ENCODE data around the gene PPT1. TPM values are rescaled to one million over a fixed set of nuclear protein-coding genes. Genes with fewer than 3 reads are reported as not detected.

PPT1 gene
- total and polyA plus RNA-seq, 2 of the 8 experiments (the other 6 are each of a cell fraction or from before 2014, with no cell fraction given), result 77.1 to 150 TPM

DNA sequence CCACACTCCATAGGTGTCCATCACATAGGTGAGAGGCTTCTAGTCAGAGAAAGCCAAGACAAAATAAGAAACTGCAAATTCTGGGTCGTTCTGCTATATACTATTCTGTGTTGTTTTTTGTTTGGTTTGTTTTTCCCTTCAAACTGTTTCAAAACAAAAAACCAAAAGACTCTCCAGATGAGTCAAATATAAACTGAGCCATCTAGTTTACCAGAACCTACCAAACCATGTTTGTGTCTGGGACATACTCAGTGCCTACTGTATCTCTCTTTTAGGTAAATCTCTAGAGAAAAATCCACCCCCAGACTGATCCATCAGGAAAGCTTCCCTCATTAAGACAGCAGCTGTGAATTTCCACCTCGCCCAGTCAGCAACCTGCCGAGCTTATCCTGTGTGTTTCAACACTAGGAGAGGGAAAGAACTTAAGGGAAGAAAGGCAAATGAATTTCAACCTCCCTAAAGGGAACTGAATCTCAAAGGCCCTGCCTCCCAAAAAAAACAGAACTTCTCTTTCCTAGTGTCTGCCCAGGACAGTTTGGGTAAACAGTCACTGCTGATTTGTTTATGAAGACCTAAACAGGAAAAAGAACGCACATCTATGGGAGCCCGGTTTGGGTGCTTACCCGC is 17.2 kb downstream of the PPT1 start:
- no peak overlapping the region for H3K4me2 ChIP-seq (ENCODE audit: insufficient read depth in 1 of 2, low read depth in 2 of 2, low read length in 2 of 2)
- no peaks in the 10 kb centered on the region for H3K27me3 ChIP-seq (replicated peaks in 1 of 4; ENCODE audit: control insufficient read depth in 3 of 4, extremely low read depth in 1 of 4, insufficient read depth in 3 of 4, low read length in 3 of 4)
- H3K27ac ChIP-seq (ENCODE audit: low read depth, low read length), result no peak overlapping the region
- no peak overlapping the region for H4K8ac ChIP-seq (ENCODE audit: extremely low read depth, insufficient read depth, low read length)
- POLR2A ChIA-PET (ENCODE audit: partially characterized antibody), result interaction anchor here (1.4 kb wide), 1 partner anchor 7 kb away, joined by 3 read pairs; no protein-coding TSS in a partner anchor
- no peak overlapping the region for H2AFZ ChIP-seq (ENCODE audit: low read length)
- H3K36me3 ChIP-seq (ENCODE audit: control insufficient read depth in 2 of 4, insufficient read depth in 4 of 4, low read length in 3 of 4), result peaks cover 11 to 67% (median 34%) of the 10 kb centered on the region in 4 experiments
- H3K18ac ChIP-seq (ENCODE audit: extremely low read depth, low read length), result no peak overlapping the region
- 88% methylated on average over 6 of the region's 6 CpGs; no CpG with 5 or more reads in 1 of the 2 experiments for WGBS, 2 experiments (ENCODE audit: extremely low coverage in 1 of 2, insufficient coverage in 1 of 2, insufficient read length in 1 of 2, insufficient replicate concordance in 2 of 2, low coverage in 1 of 2, low lambda C conversion rate in 2 of 2, missing lambda C conversion rate in 1 of 2)
- H3K9ac ChIP-seq (replicated peaks in 1 of 4; ENCODE audit: extremely low read depth in 1 of 4, low read depth in 3 of 4, low read length in 3 of 4), result no peak overlapping the region
- FAIRE-seq, result no peak
- no peak overlapping the region for H2BK120ac ChIP-seq (replicated peaks; ENCODE audit: low read depth, low read length)
- H3K4me3 ChIP-seq (ENCODE audit: extremely low read depth in 1 of 4, insufficient read depth in 2 of 4, low read depth in 3 of 4, low read length in 4 of 4), result no peak overlapping the region
- H3K9me3 ChIP-seq (ENCODE audit: insufficient read depth in 2 of 2, low read depth in 1 of 2, low read length in 1 of 2), result no peaks in the 10 kb centered on the region
- H3K14ac ChIP-seq (ENCODE audit: insufficient read length), result no peak overlapping the region
- no peak overlapping the region for H2BK12ac ChIP-seq (ENCODE audit: low read depth, low read length)
- H3K23me2 ChIP-seq (ENCODE audit: low read depth, low read length), result no peaks in the 10 kb centered on the region
- no peak overlapping the region for H2AK5ac ChIP-seq (ENCODE audit: low read depth, low read length)
- no peak overlapping the region for H4K5ac ChIP-seq (ENCODE audit: insufficient read length, low read depth, low read length)
- TF ChIP-seq CBX8 (IDR thresholded peaks at IDR 0.05; ENCODE audit: borderline replicate concordance, low read depth, low read length) (no peak), KDM1A (IDR thresholded peaks at IDR 0.05; ENCODE audit: borderline replicate concordance, low read length) (no peak), RNF2 (IDR thresholded peaks at IDR 0.05; ENCODE audit: borderline replicate concordance, low read depth, low read length, missing control alignments, poor library complexity, severe bottlenecking) (no peak)
- no peak overlapping the region for H3K56ac ChIP-seq (replicated peaks; ENCODE audit: insufficient read length, low read depth, low read length)
- no peak for DNase-seq (ENCODE audit: low read depth in 1 of 2, low spot score in 2 of 2)
- H3K79me2 ChIP-seq (ENCODE audit: control insufficient read depth in 1 of 2, insufficient read depth in 2 of 2, low read length in 2 of 2), result no peaks in the 10 kb centered on the region
- no peak overlapping the region for H3K4ac ChIP-seq (replicated peaks; ENCODE audit: insufficient read length, low read depth, low read length)
- H3K4me1 ChIP-seq (replicated peaks in 1 of 4; ENCODE audit: control insufficient read depth in 3 of 4, insufficient read depth in 4 of 4, low read length in 3 of 4), result no peaks in the 10 kb centered on the region
- H2BK5ac ChIP-seq (ENCODE audit: low read depth, low read length), result no peak overlapping the region
- no peak overlapping the region for H2BK20ac ChIP-seq (ENCODE audit: low read length)
- H4K20me1 ChIP-seq (replicated peaks in 1 of 2; ENCODE audit: control insufficient read depth in 1 of 2, insufficient read depth in 2 of 2, low read length in 2 of 2), result peaks cover 0 to 1% of the 10 kb centered on the region in 2 experiments
- no peak overlapping the region for H2BK15ac ChIP-seq (ENCODE audit: low read length)
- H3K23ac ChIP-seq (ENCODE audit: insufficient read length), result no peak overlapping the region
- CTCF ChIA-PET (ENCODE audit: partially characterized antibody), result interaction anchor here (0.9 to 5.7 kb wide), 5 partner anchors 9 to 324 kb away, joined by 3 to 28 read pairs (median 9); no protein-coding TSS in a partner anchor
- no peaks in the 10 kb centered on the region for H3K79me1 ChIP-seq (ENCODE audit: low read depth, low read length)
- H4K91ac ChIP-seq (replicated peaks; ENCODE audit: insufficient read length, low read length), result no peak overlapping the region

Measured in H1 (cell line).